Astrocyte of the cerebellum (primary cell): Measurements from ENCODE around the gene CFAP45.
A peak's percentile ranks its signal among the peaks of the same experiment; 100 is the strongest.

Source experiments
- DNase-seq: peaks from one replicate; pipeline ENCODE4 v3.0.0-alpha.2; 2011; ENCODE audit warnings: low read depth
- H3K4me3 ChIP-seq: 2 replicates; pipeline ENCODE4 v1.5.1; 2011; ENCODE audit warnings: mild to moderate bottlenecking, low read depth, low read length, moderate library complexity
- CTCF ChIP-seq: IDR thresholded peaks from 2 replicates; pipeline ENCODE4 v1.5.1; 2012; ENCODE audit warnings: low read length, low read depth, moderate library complexity, mild to moderate bottlenecking; ENCODE audit errors: missing control alignments
- in situ Hi-C: cut with HindIII; loops from 2 replicates; pipeline ENCODE4 v1.10.0; 2017; ENCODE audit warnings: low sequenced_read_pairs

Gene CFAP45

GRCh38 chr1:159827102-159827490, 72.9 kb downstream of the CFAP45 start:
- no peak for DNase-seq
- no peak overlapping the region for H3K4me3 ChIP-seq
- in situ Hi-C loops, result no loop called here
- no peak for TF ChIP-seq CTCF

- H3K4me3 ChIP-seq, result no peak within 1 kb of the TSS
- no peak for TF ChIP-seq CTCF
- in situ Hi-C loops, result no loop called here
- DNase-seq, result no peak
Measured at GRCh38 chr1:159826441-159827101, 73.4 kb downstream of the CFAP45 start, which contains the start of gene SLAMF8. Gene SLAMF8, plus strand, starts transcription at chr1:159826873. Its CDS starts 26 bp downstream, at chr1:159826899.

GRCh38 chr1:159825564-159825963, 74.4 kb downstream of the CFAP45 start:
- TF ChIP-seq CTCF, result no peak
- in situ Hi-C loops, result no loop called here
- DNase-seq, result peak; percentile 8
- no peak overlapping the region for H3K4me3 ChIP-seq

DNA sequence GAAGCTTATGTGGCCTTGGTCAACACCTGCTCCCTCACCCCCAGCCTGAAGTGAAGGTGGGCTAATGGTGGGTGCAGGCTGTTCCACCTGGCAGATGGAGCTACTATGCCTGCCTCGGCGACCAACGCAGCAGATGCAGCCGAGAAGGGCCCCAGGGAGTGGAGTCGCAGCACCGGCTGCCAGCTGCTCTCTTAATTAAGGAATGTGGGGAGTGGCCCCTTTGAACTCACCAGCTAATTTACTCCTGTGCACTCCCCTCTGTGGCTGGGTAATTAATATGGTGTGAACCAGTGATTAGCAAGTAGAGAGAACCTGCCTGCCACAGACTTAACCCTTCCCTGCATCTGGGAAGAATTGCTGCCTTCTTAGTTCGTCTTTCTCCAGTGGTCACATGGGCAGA, 76.6 kb downstream of the CFAP45 start:
- in situ Hi-C loops, result no loop called here
- DNase-seq, result no peak
- no peak overlapping the region for H3K4me3 ChIP-seq
- TF ChIP-seq CTCF, result no peak
